Ectodermal cell (in vitro differentiated cells): ENCODE measurements around the gene FADS6.

Experiments
- H3K27ac ChIP-seq: 2 replicates; pipeline ENCODE4 v1.7.0; 2013; ENCODE audit warnings: mild to moderate bottlenecking, low read depth, low read length; ENCODE audit not compliant: insufficient read depth, poor library complexity, severe bottlenecking
- H3K27me3 ChIP-seq: 2 replicates; pipeline ENCODE4 v1.7.0; 2013; ENCODE audit warnings: mild to moderate bottlenecking, low read length; ENCODE audit not compliant: insufficient read depth, control insufficient read depth, poor library complexity, severe bottlenecking
- H3K36me3 ChIP-seq: one replicate; pipeline ENCODE4 v1.7.0; 2013; ENCODE audit warnings: low read length; ENCODE audit not compliant: control insufficient read depth, insufficient read depth
- H3K4me1 ChIP-seq: one replicate; pipeline ENCODE4 v1.7.0; 2013; ENCODE audit warnings: low read length; ENCODE audit not compliant: control insufficient read depth, insufficient read depth
- H3K4me3 ChIP-seq: 2 replicates; pipeline ENCODE4 v1.7.0; 2013; ENCODE audit warnings: low read depth, low read length, control low read depth; ENCODE audit not compliant: insufficient read depth
- H3K9me3 ChIP-seq: 2 replicates; pipeline ENCODE4 v1.7.0; 2013; ENCODE audit warnings: mild to moderate bottlenecking, low read length, moderate library complexity; ENCODE audit not compliant: control insufficient read depth
- WGBS, 2 experiments: methylation state at CpG; one replicate each; pipeline ENCODE4 v1.1.7; 2013; ENCODE audit warnings: missing lambda C conversion rate in 2 of 2; 5-methylcytosine and 5-hydroxymethylcytosine counted together

FADS6 gene

DNA sequence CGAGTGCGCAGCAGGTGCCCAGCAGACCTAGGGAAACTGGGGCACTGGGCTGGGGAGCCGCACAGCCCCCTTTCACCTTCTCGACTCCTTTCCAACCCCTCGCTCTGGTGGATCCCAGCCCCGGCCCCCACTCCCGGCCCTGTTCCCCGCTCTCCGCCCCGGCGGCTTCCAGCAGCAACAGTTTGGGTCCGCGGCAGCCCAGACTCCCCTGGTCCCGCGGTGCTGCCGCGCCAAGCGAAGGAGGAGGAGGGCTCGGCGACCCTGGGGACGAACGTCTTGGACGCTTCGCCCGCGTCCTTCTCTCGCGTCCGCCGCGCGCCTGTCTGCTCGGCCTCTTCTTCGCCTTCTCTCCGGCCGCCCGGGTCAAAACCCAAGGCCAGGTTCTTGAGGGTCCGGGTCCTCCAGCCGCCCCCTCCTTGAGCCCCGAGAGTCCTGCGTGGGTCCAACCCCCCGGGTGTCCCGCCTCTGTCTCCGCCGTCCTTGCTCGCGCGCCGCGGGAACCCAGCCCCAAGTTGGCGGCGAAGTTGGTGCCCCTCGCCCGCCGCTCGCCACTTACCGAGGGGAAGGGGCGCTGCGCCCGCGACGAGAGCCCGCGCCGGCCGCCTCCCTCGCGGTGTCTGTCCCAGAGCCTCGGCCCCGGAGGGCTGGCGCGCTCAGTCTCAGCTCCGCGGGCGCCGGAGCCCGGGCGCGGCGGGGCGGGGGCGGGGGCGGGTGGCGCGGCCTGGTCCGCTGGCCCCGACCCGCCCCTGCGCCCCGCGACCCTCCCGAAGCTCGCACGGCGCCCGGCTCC lies 32.4 kb downstream of the FADS6 start:
- H3K4me3 ChIP-seq, result peak overlapping the region; percentile 25
- 2% methylated on average over 96 of the region's 96 CpGs for WGBS, 2 experiments

DNA sequence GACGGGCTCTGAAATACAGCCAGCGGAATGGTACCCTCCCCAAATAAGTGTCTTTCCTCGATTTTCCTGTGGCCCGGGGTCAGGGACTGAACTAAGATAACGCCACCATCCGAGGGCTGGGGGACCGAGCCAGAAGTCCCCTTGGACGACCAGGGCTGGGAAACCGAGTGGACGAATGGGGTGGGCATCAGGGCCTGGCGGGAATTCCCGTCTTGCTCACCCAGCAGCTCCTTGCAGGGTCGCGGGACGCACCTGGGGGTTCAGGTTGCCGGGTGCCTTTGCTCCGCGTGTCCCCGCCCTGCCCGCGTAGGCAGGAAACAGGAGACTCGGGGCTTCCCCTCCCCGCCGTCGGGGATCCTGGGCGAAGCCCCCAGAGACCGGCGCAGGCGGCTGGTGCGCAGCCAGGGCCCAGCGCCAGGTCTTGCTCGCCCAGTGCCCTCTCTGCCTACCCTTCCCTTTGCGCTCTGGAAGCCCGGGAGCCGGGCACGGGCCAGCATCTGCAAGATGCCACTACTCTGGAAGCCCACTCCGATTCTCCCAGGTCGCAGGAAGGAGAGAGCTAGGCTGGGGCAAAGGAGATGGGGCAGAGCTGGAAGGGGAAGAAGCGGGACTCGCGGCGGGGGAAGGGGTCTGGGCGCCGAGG lies 33.1 kb downstream of the FADS6 start:
- H3K9me3 ChIP-seq, result no peaks in the 10 kb centered on the region
- peaks cover 74% of the 10 kb centered on the region for H3K27me3 ChIP-seq
- H3K4me1 ChIP-seq, result peaks cover 17% of the 10 kb centered on the region
- H3K4me3 ChIP-seq, result no peak overlapping the region
- WGBS, 2 experiments, result 10% methylated on average over 44 of the region's 44 CpGs
- no peak overlapping the region for H3K27ac ChIP-seq
- no peaks in the 10 kb centered on the region for H3K36me3 ChIP-seq

More for the DNA sequence above, 32.4 kb downstream of the FADS6 start:
- H3K27me3 ChIP-seq, result peaks cover 67% of the 10 kb centered on the region
- no peaks in the 10 kb centered on the region for H3K9me3 ChIP-seq
- no peak overlapping the region for H3K27ac ChIP-seq
- H3K4me1 ChIP-seq, result peaks cover 17% of the 10 kb centered on the region
- no peaks in the 10 kb centered on the region for H3K36me3 ChIP-seq

DNA sequence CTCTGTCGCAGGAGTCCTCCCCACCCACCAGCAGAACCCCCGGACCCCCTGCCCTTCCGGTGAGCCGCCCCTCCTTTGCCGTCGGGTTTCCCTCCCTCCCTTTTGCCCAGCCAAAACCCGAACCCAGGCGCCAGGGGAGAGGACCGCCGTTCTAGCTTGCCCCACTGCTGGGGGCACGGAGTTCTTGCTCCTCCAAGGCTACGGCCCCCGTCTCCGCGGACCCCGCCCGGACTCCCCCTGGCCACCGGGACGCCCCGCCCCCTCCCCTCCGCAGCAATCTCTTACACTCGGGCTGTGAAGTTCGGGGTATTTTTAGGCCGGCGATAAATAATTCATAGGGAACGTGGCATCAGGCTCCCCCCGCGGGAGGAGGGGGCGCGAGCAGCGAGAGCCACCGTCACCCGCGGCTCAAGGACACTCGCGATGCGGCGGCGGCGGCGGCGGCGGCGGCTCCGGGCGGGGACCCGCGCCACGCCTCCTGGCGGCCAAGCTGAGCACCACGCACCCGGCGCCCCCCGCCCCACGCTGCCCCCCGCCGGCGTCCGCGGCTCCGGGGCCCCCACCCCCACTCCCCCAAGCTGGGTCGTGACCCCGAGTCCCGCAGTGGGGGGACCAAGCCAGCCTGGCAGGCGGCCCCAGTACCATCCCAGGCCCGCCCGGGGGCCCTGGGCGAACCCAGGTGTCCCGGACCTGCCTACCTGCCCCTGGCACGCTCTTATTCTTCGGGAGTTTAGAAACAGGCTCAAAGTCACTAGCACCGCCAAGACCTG lies 33.8 kb downstream of the FADS6 start, which contains the start of gene GRIN2C:
Gene GRIN2C (minus strand): TSS at position 427 of the 770 bp plus-strand sequence. CDS start 4,793 bp downstream, outside the sequence.
- no peaks in the 10 kb centered on the region for H3K9me3 ChIP-seq
- peaks cover 81% of the 10 kb centered on the region for H3K27me3 ChIP-seq
- H3K4me1 ChIP-seq, result peaks cover 17% of the 10 kb centered on the region
- WGBS, 2 experiments, result 5% methylated on average over 69 to 72 of the region's 72 CpGs
- peak within 1 kb of the TSS; percentile 33 for H3K4me3 ChIP-seq
- no peak within 1 kb of the TSS for H3K27ac ChIP-seq
- H3K36me3 ChIP-seq, result no peaks in the 10 kb centered on the region

DNA sequence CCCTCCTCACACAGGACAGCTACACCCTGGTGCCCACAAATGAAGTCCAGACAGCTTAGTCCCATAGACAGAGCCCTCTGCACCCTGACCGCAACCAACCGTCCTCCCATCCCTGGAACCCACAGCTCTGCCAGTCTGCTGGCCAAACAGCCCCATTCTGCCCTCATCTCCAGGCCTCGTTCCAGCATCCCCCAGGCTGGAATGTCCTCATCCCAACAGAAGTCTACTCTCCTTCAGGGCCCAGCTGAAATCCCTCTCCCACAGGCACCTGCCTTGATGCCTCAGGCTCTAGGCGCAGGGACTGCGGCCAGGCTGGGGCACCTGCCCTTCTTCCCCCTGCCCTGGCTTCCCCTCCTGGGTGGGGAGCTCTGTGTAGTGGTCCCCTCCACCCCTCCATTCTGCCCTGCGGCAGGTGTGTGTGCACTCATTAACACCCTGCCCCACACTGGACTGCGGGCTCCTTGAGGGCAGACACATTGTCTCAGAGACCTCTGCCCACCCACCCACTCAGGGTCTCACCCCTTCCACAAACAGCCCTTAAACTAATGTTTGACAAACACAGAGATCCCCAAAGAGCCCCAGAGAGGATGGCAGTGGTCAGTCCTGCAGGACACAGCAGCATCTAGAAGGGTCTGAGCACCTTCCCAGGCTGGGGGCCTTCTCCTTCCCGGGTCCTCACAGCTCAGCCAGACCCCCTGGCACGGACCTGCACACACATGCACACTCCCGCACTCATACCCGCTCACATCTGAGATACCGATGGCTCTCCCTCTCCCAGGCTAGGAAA lies 34.6 kb downstream of the FADS6 start:
- Histone ChIP-seq H3K36me3 (no peaks in the 10 kb centered on the region), H3K27ac (no peak overlapping the region), H3K4me1 (peaks cover 17% of the 10 kb centered on the region), H3K27me3 (peaks cover 89% of the 10 kb centered on the region), H3K9me3 (no peaks in the 10 kb centered on the region), H3K4me3 (no peak overlapping the region)
- 58 to 65% methylated on average over 12 of the region's 12 CpGs for WGBS, 2 experiments

DNA sequence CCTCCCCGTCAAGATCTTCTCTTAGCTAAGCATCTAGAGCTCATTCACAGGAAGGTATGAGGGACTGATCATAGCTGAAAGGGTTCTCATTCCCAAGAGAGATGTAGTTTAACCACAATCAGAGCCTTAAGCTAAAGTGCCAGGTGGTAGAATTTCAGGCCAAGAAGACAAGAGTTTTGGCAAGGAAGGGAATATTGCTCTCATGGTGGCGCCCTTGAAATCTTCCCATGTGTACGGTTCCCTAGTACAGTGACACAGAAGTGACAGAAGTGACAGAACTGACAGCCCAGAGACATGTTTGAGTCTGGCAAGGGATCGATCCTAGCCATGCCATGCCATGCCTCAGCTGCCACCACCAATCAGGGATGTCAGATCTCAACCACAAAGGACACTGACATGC lies 36.2 kb downstream of the FADS6 start:
- Histone ChIP-seq H3K4me3 (no peak overlapping the region), H3K27me3 (peaks cover 100% of the 10 kb centered on the region), H3K36me3 (no peaks in the 10 kb centered on the region), H3K4me1 (peaks cover 25% of the 10 kb centered on the region), H3K27ac (no peak overlapping the region), H3K9me3 (no peaks in the 10 kb centered on the region)
- WGBS, 2 experiments, result 79 to 88% methylated on average over 4 of the region's 4 CpGs

DNA sequence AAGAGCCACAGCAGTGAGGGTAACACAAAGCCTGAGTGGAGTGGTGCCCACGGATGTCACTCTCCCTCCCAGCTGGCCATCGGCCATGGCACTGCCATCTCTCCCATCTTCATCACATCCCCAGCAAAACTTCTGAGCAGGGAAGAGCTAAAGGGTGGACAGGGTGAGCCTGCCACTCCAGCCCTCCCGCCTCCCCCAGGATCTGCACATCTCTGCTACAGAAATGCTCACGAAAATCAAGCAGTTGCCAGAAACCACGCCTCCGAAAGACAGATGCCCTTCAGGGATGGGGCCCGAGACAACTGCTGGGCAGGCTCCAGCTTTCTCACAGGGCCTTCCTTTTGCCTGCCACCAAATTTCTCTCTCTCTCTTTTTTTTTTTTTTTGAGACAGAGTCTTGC lies 37.3 kb downstream of the FADS6 start:
- Histone ChIP-seq H3K4me1 (peaks cover 18% of the 10 kb centered on the region), H3K27me3 (peaks cover 100% of the 10 kb centered on the region), H3K36me3 (no peaks in the 10 kb centered on the region), H3K4me3 (no peak overlapping the region), H3K27ac (no peak overlapping the region), H3K9me3 (no peaks in the 10 kb centered on the region)
- 81 to 86% methylated on average over 7 of the region's 7 CpGs for WGBS, 2 experiments

DNA sequence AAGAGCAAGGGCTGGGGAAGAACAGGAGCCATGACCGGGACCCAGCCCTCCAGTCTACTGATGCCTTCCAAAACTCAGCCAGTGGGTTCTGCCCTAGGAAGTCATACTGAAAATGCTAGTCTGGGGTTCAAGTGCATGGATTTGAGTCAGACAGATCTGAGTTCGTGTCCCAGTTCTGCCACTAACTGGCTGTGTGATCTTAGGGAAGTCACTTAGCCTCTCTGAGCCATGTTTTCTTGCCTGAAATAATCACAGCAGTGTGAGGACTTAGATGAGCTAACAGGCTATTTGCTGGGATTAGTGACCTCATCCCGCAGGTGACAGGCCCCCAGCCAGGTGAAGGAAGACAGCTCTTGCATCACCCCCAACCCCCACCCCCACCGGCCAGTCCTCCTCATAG lies 38.1 kb downstream of the FADS6 start:
- Histone ChIP-seq H3K27me3 (peaks cover 100% of the 10 kb centered on the region), H3K4me3 (no peak overlapping the region), H3K9me3 (no peaks in the 10 kb centered on the region), H3K27ac (no peak overlapping the region), H3K36me3 (no peaks in the 10 kb centered on the region), H3K4me1 (peaks cover 11% of the 10 kb centered on the region)
- 83 to 91% methylated on average over 4 of the region's 4 CpGs for WGBS, 2 experiments

DNA sequence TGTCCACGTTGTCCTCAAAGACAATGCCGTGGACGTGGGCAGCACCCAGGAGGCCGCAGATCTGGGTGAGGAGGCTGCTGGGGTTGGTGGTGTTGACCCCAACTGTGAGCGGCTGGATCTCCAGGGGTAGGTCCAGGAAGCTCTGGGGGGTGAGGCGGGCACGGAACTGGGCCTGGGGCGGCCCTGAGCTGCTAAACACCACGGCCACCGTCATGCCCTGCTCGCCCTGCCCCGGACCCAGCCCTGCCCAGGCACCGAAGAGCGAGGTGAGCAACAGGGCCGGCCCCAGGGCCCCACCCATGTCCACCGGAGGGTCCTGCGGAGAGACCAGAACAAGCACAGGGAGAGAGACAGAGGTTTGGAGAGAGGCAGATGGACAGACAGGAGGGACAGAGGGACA lies 38.6 kb downstream of the FADS6 start:
- peaks cover 8% of the 10 kb centered on the region for H3K4me1 ChIP-seq
- no peaks in the 10 kb centered on the region for H3K9me3 ChIP-seq
- H3K27me3 ChIP-seq, result peaks cover 100% of the 10 kb centered on the region
- H3K27ac ChIP-seq, result no peak overlapping the region
- 90 to 91% methylated on average over 17 of the region's 17 CpGs for WGBS, 2 experiments
- no peak overlapping the region for H3K4me3 ChIP-seq
- no peaks in the 10 kb centered on the region for H3K36me3 ChIP-seq

DNA sequence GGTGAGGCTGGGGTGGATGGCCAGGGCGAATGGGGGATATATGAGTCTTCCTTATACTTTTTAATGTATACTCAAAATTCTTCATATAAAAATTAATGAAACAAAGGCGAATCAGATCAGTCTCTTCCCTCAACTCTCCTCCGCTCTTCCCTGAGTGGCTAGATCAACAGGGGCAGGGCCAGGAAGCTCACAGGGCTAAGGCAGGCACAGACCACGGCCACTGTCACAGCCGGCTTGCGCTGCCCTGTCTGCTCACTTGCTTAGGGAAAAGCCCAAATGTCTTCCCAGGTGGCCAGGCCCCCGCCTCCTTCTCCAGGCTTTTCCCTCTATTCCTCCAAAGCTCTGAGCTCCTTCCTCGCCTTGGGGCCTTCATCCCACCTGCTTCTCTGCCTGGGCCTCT lies 39.8 kb downstream of the FADS6 start:
- 88 to 91% methylated on average over 7 to 8 of the region's 8 CpGs for WGBS, 2 experiments
- Histone ChIP-seq H3K9me3 (no peaks in the 10 kb centered on the region), H3K4me1 (peaks cover 8% of the 10 kb centered on the region), H3K4me3 (no peak overlapping the region), H3K27me3 (peaks cover 100% of the 10 kb centered on the region), H3K36me3 (no peaks in the 10 kb centered on the region), H3K27ac (no peak overlapping the region)
